Measurements from ENCODE around the gene TCFL5.

GRCh38 chr20:62797671-62798532, 63.7 kb downstream of the TCFL5 start:
- TF ChIP-seq CTCF (IDR thresholded peaks at IDR 0.05) (no peak), POLR2AphosphoS5 (IDR thresholded peaks at IDR 0.05; ENCODE audit: low read depth, low read length) (no peak)
